ENCODE results near the gene PWWP2B. TPM values are rescaled to one million over a fixed set of nuclear protein-coding genes. Genes with fewer than 3 reads are reported as not detected.

The PWWP2B gene
- total and polyA plus RNA-seq, 2 of the 8 experiments (the other 6 are each of a cell fraction or from before 2014, with no cell fraction given), result 5.3 to 10.8 TPM

GRCh38 chr10:132381741-132382140 lies 15.3 kb upstream of the PWWP2B start:
- Histone ChIP-seq H3K4me1 (replicated peaks in 1 of 4; ENCODE audit: control insufficient read depth in 3 of 4, insufficient read depth in 4 of 4, low read length in 3 of 4) (no peaks in the 10 kb centered on the region), H3K4me2 (ENCODE audit: insufficient read depth in 1 of 2, low read depth in 2 of 2, low read length in 2 of 2) (no peak overlapping the region), H3K56ac (replicated peaks; ENCODE audit: insufficient read length, low read depth, low read length) (no peak overlapping the region), H3K79me1 (ENCODE audit: low read depth, low read length) (no peaks in the 10 kb centered on the region), H3K23me2 (ENCODE audit: low read depth, low read length) (no peaks in the 10 kb centered on the region), H3K9ac (replicated peaks in 1 of 4; ENCODE audit: extremely low read depth in 1 of 4, low read depth in 3 of 4, low read length in 3 of 4) (no peak overlapping the region), H2BK5ac (ENCODE audit: low read depth, low read length) (no peak overlapping the region), H2BK15ac (ENCODE audit: low read length) (no peak overlapping the region), H3K23ac (ENCODE audit: insufficient read length) (no peak overlapping the region), H2BK120ac (replicated peaks; ENCODE audit: low read depth, low read length) (no peak overlapping the region), H3K4me3 (ENCODE audit: extremely low read depth in 1 of 4, insufficient read depth in 2 of 4, low read depth in 3 of 4, low read length in 4 of 4) (no peak overlapping the region), H3K36me3 (ENCODE audit: control insufficient read depth in 2 of 4, insufficient read depth in 4 of 4, low read length in 3 of 4) (no peaks in the 10 kb centered on the region), H3K27me3 (replicated peaks in 1 of 4; ENCODE audit: control insufficient read depth in 3 of 4, extremely low read depth in 1 of 4, insufficient read depth in 3 of 4, low read length in 3 of 4) (no peaks in the 10 kb centered on the region), H3K4ac (replicated peaks; ENCODE audit: insufficient read length, low read depth, low read length) (no peak overlapping the region), H2BK12ac (ENCODE audit: low read depth, low read length) (no peak overlapping the region), H4K91ac (replicated peaks; ENCODE audit: insufficient read length, low read length) (no peak overlapping the region), H3K79me2 (ENCODE audit: control insufficient read depth in 1 of 2, insufficient read depth in 2 of 2, low read length in 2 of 2) (no peaks in the 10 kb centered on the region), H2AK5ac (ENCODE audit: low read depth, low read length) (no peak overlapping the region), H4K5ac (ENCODE audit: insufficient read length, low read depth, low read length) (no peak overlapping the region), H3K9me3 (ENCODE audit: insufficient read depth in 2 of 2, low read depth in 1 of 2, low read length in 1 of 2) (no peaks in the 10 kb centered on the region), H3K18ac (ENCODE audit: extremely low read depth, low read length) (no peak overlapping the region), H2BK20ac (ENCODE audit: low read length) (no peak overlapping the region), H4K20me1 (replicated peaks in 1 of 2; ENCODE audit: control insufficient read depth in 1 of 2, insufficient read depth in 2 of 2, low read length in 2 of 2) (peaks cover 0 to 1% of the 10 kb centered on the region in 2 experiments), H2AFZ (ENCODE audit: low read length) (no peak overlapping the region), H3K14ac (ENCODE audit: insufficient read length) (no peak overlapping the region), H4K8ac (ENCODE audit: extremely low read depth, insufficient read depth, low read length) (no peak overlapping the region), H3K27ac (ENCODE audit: low read depth, low read length) (no peak overlapping the region)
- FAIRE-seq (no peak), DNase-seq (ENCODE audit: low read depth in 1 of 2, low spot score in 2 of 2) (no peak)
- WGBS, 2 experiments (ENCODE audit: extremely low coverage in 1 of 2, insufficient coverage in 1 of 2, insufficient read length in 1 of 2, insufficient replicate concordance in 2 of 2, low coverage in 1 of 2, low lambda C conversion rate in 2 of 2, missing lambda C conversion rate in 1 of 2), result 100% methylated on average over 2 of the region's 2 CpGs; no CpG with 5 or more reads in 1 of the 2 experiments
- CTCF ChIA-PET (ENCODE audit: partially characterized antibody), result interaction anchor here (1.0 to 2.1 kb wide), 6 partner anchors 7 to 72 kb away, joined by 3 to 12 read pairs (median 4); no protein-coding TSS in a partner anchor
- POLR2A ChIA-PET (ENCODE audit: partially characterized antibody), result interaction anchor here (0.6 kb wide), 1 partner anchor 14 kb away, joined by 3 read pairs; no protein-coding TSS in a partner anchor
- TF ChIP-seq TEAD4 (IDR thresholded peaks at IDR 0.05; ENCODE audit: low read depth, low read length), result no peak
- no peak for TF ChIP-seq SIX5 (IDR thresholded peaks at IDR 0.05; ENCODE audit: low read depth, low read length)
- TF ChIP-seq SIRT6 (IDR thresholded peaks at IDR 0.05; ENCODE audit: low read length), result no peak
- TF ChIP-seq TCF12 (IDR thresholded peaks at IDR 0.05; ENCODE audit: low read depth, low read length), result no peak
- no peak for TF ChIP-seq RXRA (IDR thresholded peaks at IDR 0.05; ENCODE audit: insufficient read depth, low read depth, low read length)
- TF ChIP-seq SRF (IDR thresholded peaks at IDR 0.05; ENCODE audit: low read depth, low read length), result no peak
- TF ChIP-seq RBBP5 (IDR thresholded peaks at IDR 0.05; ENCODE audit: borderline replicate concordance, low read depth, low read length), result no peak
- no peak for TF ChIP-seq CTBP2 (IDR thresholded peaks at IDR 0.05; ENCODE audit: borderline replicate concordance, insufficient read depth, insufficient read length, low read length)
- TF ChIP-seq EGR1 (IDR thresholded peaks at IDR 0.05; ENCODE audit: borderline replicate concordance, low read depth, low read length), result no peak
- no peak for TF ChIP-seq BRCA1 (IDR thresholded peaks at IDR 0.05; ENCODE audit: low read depth, low read length)
- TF ChIP-seq TAF1 (IDR thresholded peaks at IDR 0.05; ENCODE audit: low read depth, low read length), result no peak
- TF ChIP-seq EZH2 (IDR thresholded peaks at IDR 0.05; ENCODE audit: low read depth, low read length, severe bottlenecking), result no peak

Data from H1 (cell line).